ENCODE measurements around the gene MYOM3.
"Not testable (repeated sequence)": the region's sequence is repeated elsewhere in the genome, so short reads cannot be mapped to it uniquely, and the experiment has no call there.

The MYOM3 gene

GRCh38 chr1:24022581-24023361 lies 89.2 kb downstream of the MYOM3 start:
- no peak for DNase-seq

DNA sequence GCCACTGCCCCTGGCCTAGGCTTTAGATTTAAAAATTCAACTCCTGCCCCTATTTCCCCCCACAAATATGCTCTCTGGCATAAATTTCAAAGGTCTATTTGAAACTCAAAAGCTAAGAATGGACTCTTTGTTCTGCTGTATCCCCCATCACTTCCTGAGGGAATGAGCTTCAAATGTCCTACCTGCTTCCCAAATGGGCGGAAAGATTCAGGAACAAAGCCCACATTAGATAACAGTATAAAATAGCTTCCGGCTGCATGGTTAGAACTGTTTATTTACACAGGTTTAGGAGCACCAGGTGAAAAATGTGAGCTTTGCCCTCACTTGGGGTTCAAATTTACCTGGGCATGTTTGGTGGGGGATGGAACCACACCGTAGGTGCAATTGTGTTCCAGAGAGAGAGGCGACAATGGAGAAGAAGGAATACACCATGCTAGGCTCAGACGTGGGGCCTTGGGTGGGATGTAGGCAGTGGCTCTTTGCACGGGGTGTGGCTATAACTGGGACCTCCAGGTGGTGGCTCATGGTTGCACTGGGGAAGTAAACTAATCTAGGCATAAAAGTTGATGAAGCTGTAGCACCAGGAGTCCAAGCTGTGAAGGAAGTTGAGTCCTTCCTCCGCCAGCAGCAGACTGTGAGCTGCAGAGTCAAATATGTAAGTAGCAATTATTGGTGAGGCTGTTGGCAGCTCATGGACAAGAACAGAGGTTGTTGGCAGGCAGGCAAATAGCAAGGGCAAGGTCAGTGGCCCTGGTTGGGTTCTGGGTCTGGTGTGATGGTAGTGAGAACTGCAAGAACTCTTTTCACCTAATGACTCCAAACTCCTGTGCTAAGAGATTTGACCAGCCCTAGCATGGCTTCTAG lies 90.3 kb downstream of the MYOM3 start:
- DNase-seq = no peak

- DNase-seq = no peak
Observed at GRCh38 chr1:24020470-24020869, 91.5 kb downstream of the MYOM3 start.

DNA sequence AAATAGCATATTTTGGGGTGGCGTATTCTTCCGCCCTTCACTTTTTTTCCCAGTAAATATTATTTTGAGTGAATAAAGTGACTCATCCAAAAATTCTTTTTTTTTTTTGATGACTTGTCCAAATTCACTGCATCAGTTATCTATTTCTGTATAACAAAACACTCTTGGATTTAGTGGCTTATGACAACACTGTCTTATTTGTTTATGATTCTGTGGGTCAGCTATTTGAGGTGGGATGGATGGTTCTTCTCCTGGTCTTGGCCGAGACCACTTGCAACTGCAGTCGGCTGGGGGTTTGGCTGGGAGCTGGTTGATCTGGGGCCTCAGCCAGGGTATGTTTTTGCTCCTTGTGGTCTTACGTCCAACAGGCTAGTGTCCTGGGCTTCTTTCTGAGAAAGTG lies 91.9 kb downstream of the MYOM3 start:
- no peak for DNase-seq

DNA sequence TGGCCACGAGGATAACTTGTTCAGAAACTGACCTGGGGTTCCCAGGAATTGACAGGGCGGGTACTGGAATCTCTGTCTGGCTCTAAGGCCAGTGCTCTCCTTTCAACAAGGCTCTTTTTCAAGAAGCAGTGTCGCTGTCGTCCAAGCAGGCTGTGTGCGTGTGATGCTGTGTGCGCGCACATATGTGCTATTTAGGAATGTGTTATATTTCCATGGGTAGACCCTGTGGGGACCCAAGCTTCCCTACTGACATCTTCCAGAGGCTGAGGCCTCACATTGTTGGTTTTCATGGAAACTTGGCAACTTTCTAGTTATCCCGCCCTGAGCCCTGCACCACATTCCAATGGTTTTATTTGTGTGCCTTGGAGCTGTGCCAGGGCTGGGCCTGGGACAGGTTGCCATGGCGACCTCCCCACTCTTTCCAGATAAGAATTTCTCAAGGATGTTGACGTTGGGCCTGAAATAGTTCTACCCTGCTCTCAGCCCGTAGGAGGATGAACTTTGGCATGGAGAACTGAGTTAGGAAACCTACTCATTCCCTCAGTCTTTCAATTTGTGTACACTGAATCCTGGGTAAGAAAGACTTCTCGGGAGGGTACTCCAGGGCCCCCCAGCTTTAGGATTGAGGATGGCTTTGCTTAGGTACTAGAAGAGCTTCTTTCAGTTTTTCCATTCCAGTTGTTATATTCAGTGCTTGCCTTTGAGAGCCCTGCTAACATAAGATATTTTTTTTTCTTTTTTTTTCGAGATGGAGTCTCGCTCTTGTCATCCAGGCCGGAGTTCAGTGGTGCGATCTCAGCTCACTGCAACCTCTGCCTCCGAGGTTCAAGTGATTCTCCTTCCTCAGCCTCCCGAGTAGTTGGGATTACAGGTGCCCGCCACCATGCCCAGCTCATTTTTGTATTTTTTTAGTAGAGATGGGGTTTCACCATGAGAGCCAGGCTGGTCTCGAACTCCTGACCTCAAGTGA lies 93.0 kb downstream of the MYOM3 start:
- DNase-seq = no peak

GRCh38 chr1:24015221-24016210 lies 96.4 kb downstream of the MYOM3 start:
- no peak for DNase-seq

DNA sequence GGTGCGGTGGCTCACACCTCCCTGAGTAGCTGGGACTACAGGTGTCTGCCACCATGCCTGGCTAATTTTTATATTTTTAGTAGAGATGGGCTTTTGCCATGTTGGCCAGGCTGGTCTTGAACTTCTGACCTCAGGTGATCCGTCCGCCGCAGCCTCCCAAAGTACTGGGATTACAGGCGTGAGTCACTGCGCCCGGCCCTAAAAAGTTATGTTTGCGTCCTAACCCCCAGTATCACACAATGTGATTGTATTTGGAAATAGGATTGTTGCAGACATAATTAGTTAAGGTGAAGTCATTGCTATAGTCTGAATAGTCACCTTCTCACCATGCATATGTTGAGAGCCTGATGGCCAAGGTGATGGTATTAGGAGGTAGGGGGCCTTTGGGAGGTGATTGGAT lies 99.1 kb downstream of the MYOM3 start:
- DNase-seq = not testable (repeated sequence)

GRCh38 chr1:24010650-24011049 lies 101.3 kb downstream of the MYOM3 start:
- no peak for DNase-seq

DNA sequence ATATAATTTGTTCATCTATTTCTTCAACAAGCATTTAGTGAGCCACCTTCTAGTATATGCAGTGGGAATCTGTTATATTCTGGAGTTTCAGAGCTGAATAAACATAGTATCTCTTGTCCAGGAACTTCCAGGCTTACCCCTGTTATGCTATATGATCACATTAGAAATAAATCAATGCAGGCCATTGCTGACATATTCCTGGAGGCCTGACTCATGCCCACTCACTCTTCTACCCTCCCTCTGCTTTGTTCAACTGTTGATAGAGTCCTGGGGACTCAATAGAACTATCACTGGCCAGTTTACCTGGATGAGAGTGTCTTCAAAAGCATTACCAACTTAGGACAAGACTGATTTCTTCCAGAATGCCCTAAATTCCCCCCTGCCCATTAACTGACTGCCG lies 102.5 kb downstream of the MYOM3 start:
- DNase-seq = no peak

GRCh38 chr1:24008574-24009184 lies 103.3 kb downstream of the MYOM3 start:
- DNase-seq = not testable (repeated sequence)

DNA sequence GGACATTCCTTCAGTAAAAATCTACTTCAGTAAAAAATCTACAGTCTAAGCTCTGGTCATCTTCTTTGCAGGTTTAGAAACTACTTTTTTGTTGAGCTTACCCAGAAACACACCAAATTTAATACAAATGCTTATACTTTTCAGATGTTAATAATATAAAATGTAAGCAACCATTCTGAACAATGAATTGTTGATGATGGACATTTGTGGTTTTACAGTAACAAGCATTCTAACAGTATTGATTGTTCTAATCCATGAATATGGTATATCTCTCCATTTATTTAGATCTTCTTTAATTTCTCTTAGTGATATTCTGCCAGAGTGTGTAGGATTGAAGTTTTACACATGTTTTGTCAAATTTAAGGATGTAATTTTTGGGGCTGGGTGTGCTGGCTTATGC lies 104.9 kb downstream of the MYOM3 start:
- no peak for DNase-seq
